ENCODE measurements around the gene MAGEA9B. TPM values are rescaled to one million over a fixed set of nuclear protein-coding genes. Genes with fewer than 3 reads are reported as not detected.
"Not testable (repeated sequence)": the region's sequence is repeated elsewhere in the genome, so short reads cannot be mapped to it uniquely, and the experiment has no call there.

Gene MAGEA9B
- total RNA-seq, 1 experiment from 2014 or later: 0.47 TPM

DNA sequence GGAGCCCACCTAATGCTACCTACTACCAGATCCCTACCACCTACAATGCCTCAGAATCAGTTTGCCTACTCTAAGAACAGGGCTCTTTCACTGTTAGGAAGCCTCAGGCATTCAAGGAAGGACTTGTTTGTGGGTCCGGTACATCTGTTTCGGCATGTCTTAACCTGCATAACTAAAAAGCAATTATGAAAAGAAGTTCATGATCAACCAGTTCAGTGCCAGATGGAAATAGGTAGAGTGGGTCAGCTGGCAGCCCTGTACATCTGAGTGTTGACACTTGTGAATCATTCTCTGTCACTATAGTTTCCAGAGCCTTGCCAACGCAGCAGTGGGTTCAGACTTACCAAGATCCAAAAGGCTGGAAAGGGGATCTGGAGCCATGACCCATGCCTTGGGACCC lies 41.0 kb upstream of the MAGEA9B start:
- Histone ChIP-seq H3K9me3 (ENCODE audit: control insufficient read depth in 1 of 2, insufficient read depth in 1 of 2, low read depth in 1 of 2, low read length in 2 of 2) (no peaks in the 10 kb centered on the region), H3K9me2 (ENCODE audit: insufficient read depth) (no peaks in the 10 kb centered on the region), H3K4me3 (replicated peaks in 1 of 2; ENCODE audit: low read depth in 1 of 2, low read length in 2 of 2) (no peak overlapping the region), H3K79me2 (ENCODE audit: insufficient read depth, low read length) (peaks cover 24% of the 10 kb centered on the region), H3K27ac (ENCODE audit: low read depth, low read length) (no peak overlapping the region), H3K27me3 (ENCODE audit: insufficient read depth, low read length) (no peaks in the 10 kb centered on the region), H2AFZ (ENCODE audit: low read depth, low read length, poor library complexity, severe bottlenecking) (no peak overlapping the region), H3K9ac (ENCODE audit: low read length) (no peak overlapping the region), H3K36me3 (ENCODE audit: control insufficient read depth in 1 of 2, insufficient read depth in 2 of 2, low read length in 2 of 2) (no peaks in the 10 kb centered on the region; a peak in 1 of 4 replicates), H4K20me1 (ENCODE audit: insufficient read depth) (no peaks in the 10 kb centered on the region), H3K4me1 (ENCODE audit: control insufficient read depth in 1 of 2, insufficient read depth in 2 of 2, low read length in 2 of 2) (peaks cover 2 to 14% of the 10 kb centered on the region in 2 experiments; a peak in 2 of 4 replicates), H3K4me2 (ENCODE audit: low read length) (no peak overlapping the region)
- DNase-seq (ENCODE audit: low read depth, low spot score) (no peak), ATAC-seq (no peak)
- ChIA-PET POLR2A (no interaction called here), CTCF (no interaction called here), RAD21 (ENCODE audit: low non-redundant PET in 1 of 2, low total read pairs in 2 of 2, uncharacterized antibody in 2 of 2, unreplicated experiment in 2 of 2) (no interaction called here)
- BruUV-seq (replicated peaks): no TSS peak
- TF ChIP-seq SRF (IDR thresholded peaks at IDR 0.05; ENCODE audit: low read depth): no peak
- TF ChIP-seq ATF3 (IDR thresholded peaks at IDR 0.05): no peak
- no peak for TF ChIP-seq FOSL1 (IDR thresholded peaks at IDR 0.05; ENCODE audit: low read depth)
- intact Hi-C loops (cut with micrococcal nuclease): no loop called here

DNA sequence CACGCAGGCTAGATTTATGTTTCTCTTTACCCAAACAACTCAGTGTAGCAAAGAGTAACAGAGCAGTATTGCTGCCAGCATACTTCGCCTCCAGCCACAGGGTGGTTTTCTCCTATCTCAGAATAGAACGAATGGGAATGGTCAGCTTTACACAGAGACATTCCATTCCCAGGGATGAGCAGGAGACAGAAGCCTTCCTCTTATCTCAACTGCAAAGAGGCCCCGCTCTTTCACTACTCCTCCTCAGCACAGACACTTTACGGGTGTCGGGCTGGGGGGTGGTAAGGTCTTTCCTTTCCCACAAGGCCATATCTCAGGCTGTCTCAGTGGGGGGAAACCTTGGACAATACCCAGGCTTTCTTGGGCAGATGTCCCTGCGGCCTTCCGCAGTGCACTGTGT lies 39.6 kb upstream of the MAGEA9B start:
- CTCF ChIA-PET; H3K4me3 ChIP-seq (replicated peaks in 1 of 2; ENCODE audit: low read depth in 1 of 2, low read length in 2 of 2): not testable (repeated sequence)

DNA sequence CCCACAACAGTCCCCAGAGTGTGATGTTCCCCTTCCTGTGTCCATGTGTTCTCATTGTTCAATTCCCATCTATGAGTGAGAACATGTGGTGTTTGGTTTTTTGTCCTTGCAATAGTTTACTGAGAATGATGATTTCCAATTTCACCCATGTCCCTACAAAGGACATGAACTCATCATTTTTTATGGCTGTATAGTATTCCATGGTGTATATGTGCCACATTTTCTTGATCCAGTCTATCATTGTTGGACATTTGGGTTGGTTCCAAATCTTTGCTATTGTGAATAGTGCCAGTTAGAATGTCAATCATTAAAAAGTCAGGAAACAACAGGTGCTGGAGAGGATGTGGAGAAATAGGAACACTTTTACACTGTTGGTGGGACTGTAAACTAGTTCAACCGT lies 32.4 kb upstream of the MAGEA9B start:
- DNase-seq (ENCODE audit: low read depth, low spot score); intact Hi-C loops (cut with micrococcal nuclease); BruUV-seq (replicated peaks); RAD21 ChIA-PET (ENCODE audit: low non-redundant PET in 1 of 2, low total read pairs in 2 of 2, uncharacterized antibody in 2 of 2, unreplicated experiment in 2 of 2); ATAC-seq; H3K9ac ChIP-seq (ENCODE audit: low read length); H3K4me1 ChIP-seq (ENCODE audit: control insufficient read depth in 1 of 2, insufficient read depth in 2 of 2, low read length in 2 of 2); H3K9me2 ChIP-seq (ENCODE audit: insufficient read depth); H2AFZ ChIP-seq (ENCODE audit: low read depth, low read length, poor library complexity, severe bottlenecking); POLR2A ChIA-PET; H3K4me3 ChIP-seq (replicated peaks in 1 of 2; ENCODE audit: low read depth in 1 of 2, low read length in 2 of 2); H3K27ac ChIP-seq (ENCODE audit: low read depth, low read length); CTCF ChIA-PET; H4K20me1 ChIP-seq (ENCODE audit: insufficient read depth); H3K4me2 ChIP-seq (ENCODE audit: low read length); H3K9me3 ChIP-seq (ENCODE audit: control insufficient read depth in 1 of 2, insufficient read depth in 1 of 2, low read depth in 1 of 2, low read length in 2 of 2); H3K27me3 ChIP-seq (ENCODE audit: insufficient read depth, low read length); H3K36me3 ChIP-seq (ENCODE audit: control insufficient read depth in 1 of 2, insufficient read depth in 2 of 2, low read length in 2 of 2): not testable (repeated sequence)
- peaks cover 28% of the 10 kb centered on the region for H3K79me2 ChIP-seq (ENCODE audit: insufficient read depth, low read length)

More for the DNA sequence above, 39.6 kb upstream of the MAGEA9B start:
- H3K27me3 ChIP-seq (ENCODE audit: insufficient read depth, low read length); H3K9me2 ChIP-seq (ENCODE audit: insufficient read depth); intact Hi-C loops (cut with micrococcal nuclease); DNase-seq (ENCODE audit: low read depth, low spot score); H4K20me1 ChIP-seq (ENCODE audit: insufficient read depth); H3K27ac ChIP-seq (ENCODE audit: low read depth, low read length); H3K9ac ChIP-seq (ENCODE audit: low read length); H3K4me1 ChIP-seq (ENCODE audit: control insufficient read depth in 1 of 2, insufficient read depth in 2 of 2, low read length in 2 of 2); POLR2A ChIA-PET; H2AFZ ChIP-seq (ENCODE audit: low read depth, low read length, poor library complexity, severe bottlenecking); H3K4me2 ChIP-seq (ENCODE audit: low read length); RAD21 ChIA-PET (ENCODE audit: low non-redundant PET in 1 of 2, low total read pairs in 2 of 2, uncharacterized antibody in 2 of 2, unreplicated experiment in 2 of 2); H3K9me3 ChIP-seq (ENCODE audit: control insufficient read depth in 1 of 2, insufficient read depth in 1 of 2, low read depth in 1 of 2, low read length in 2 of 2); BruUV-seq (replicated peaks); ATAC-seq; H3K36me3 ChIP-seq (ENCODE audit: control insufficient read depth in 1 of 2, insufficient read depth in 2 of 2, low read length in 2 of 2): not testable (repeated sequence)
- peaks cover 31% of the 10 kb centered on the region for H3K79me2 ChIP-seq (ENCODE audit: insufficient read depth, low read length)

Data from HCT116 (cell line).